ENCODE measurements around the gene LHFPL2. TPM values are rescaled to one million over a fixed set of nuclear protein-coding genes. Genes with fewer than 3 reads are reported as not detected.

LHFPL2 gene
- total RNA-seq, 2 experiments from 2014 or later, result 0.19 to 0.25 TPM

DNA sequence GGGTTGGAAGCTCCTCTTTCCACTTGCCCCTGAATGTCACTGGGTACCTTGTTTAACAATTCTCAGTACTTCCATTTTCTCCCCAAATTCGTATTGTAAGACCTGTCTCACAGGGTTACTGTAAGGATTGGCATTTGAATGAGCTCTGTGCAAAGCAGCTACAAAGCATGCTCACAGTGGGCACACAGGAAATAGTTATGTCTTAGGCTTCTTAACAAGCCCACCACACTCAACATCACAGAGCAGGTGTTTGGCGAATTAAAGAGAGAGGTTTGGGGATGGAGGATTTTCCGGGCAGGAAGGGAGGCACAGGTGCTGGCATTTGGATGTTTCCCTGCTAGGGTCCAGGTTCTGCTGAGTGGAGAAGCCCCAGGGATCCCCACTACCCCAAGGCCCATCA, 17.0 kb upstream of the LHFPL2 start:
- H3K9me3 Mint-ChIP-seq, result no peaks in the 10 kb centered on the region
- ChIA-PET POLR2A (no interaction called here), CTCF (no interaction called here)
- Histone ChIP-seq H3K27me3 (ENCODE audit: control insufficient read depth in 1 of 2, insufficient read depth in 2 of 2, low read length in 2 of 2) (peaks cover 0 to 3% of the 10 kb centered on the region in 2 experiments), H3K4me3 (ENCODE audit: low read length) (no peak overlapping the region), H3K27ac (ENCODE audit: low read depth in 1 of 2, low read length in 2 of 2) (no peak overlapping the region), H3K4me1 (ENCODE audit: insufficient read depth, low read length) (no peaks in the 10 kb centered on the region), H3K36me3 (ENCODE audit: insufficient read depth, low read length) (no peaks in the 10 kb centered on the region), H3K9me3 (ENCODE audit: control insufficient read depth in 1 of 2, insufficient read depth in 1 of 2, low read length in 2 of 2) (no peaks in the 10 kb centered on the region)
- ATAC-seq (ENCODE audit: poor library complexity) (no peak), DNase-seq (no peak)
- intact Hi-C loops (cut with DNase I, micrococcal nuclease), result no loop called here
- H3K36me3 Mint-ChIP-seq (ENCODE audit: low read depth), result no peaks in the 10 kb centered on the region
- no peaks in the 10 kb centered on the region for H3K4me1 Mint-ChIP-seq (ENCODE audit: low read depth)
- TF ChIP-seq, protein P1, sequence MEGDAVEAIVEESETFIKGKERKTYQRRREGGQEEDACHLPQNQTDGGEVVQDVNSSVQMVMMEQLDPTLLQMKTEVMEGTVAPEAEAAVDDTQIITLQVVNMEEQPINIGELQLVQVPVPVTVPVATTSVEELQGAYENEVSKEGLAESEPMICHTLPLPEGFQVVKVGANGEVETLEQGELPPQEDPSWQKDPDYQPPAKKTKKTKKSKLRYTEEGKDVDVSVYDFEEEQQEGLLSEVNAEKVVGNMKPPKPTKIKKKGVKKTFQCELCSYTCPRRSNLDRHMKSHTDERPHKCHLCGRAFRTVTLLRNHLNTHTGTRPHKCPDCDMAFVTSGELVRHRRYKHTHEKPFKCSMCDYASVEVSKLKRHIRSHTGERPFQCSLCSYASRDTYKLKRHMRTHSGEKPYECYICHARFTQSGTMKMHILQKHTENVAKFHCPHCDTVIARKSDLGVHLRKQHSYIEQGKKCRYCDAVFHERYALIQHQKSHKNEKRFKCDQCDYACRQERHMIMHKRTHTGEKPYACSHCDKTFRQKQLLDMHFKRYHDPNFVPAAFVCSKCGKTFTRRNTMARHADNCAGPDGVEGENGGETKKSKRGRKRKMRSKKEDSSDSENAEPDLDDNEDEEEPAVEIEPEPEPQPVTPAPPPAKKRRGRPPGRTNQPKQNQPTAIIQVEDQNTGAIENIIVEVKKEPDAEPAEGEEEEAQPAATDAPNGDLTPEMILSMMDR (IDR thresholded peaks at IDR 0.05), result no peak
- no peak overlapping the region for H3K27ac Mint-ChIP-seq
- no peak overlapping the region for H3K4me3 Mint-ChIP-seq
- H3K27me3 Mint-ChIP-seq, result peaks cover 7% of the 10 kb centered on the region

DNA sequence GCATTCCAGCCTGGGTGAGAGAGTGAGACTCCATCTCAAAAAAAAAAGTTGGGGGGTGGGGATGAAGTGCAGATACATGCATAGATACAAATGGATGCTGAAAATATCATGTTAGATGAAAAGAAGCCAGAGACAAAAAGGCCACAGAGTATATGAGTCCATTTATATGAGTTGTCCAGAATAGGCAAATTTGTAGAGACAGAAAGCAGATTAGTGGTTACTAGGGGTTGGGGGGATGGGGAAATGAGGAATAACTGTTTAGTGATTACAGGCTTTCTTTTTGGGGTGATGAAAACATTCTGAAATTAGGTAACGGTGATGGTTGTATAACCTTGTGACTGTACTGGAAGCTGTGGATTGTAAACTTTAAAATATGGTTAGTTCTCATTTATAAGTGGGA, 13.8 kb upstream of the LHFPL2 start:
- no peaks in the 10 kb centered on the region for H3K9me3 Mint-ChIP-seq
- DNase-seq, result no peak
- no peaks in the 10 kb centered on the region for H3K36me3 ChIP-seq (ENCODE audit: insufficient read depth, low read length)
- TF ChIP-seq, protein P1 (IDR thresholded peaks at IDR 0.05), result no peak
- H3K4me1 ChIP-seq (ENCODE audit: insufficient read depth, low read length), result no peaks in the 10 kb centered on the region
- H3K4me1 Mint-ChIP-seq (ENCODE audit: low read depth), result no peaks in the 10 kb centered on the region
- ChIA-PET CTCF (no interaction called here), POLR2A (no interaction called here)
- no peaks in the 10 kb centered on the region for H3K36me3 Mint-ChIP-seq (ENCODE audit: low read depth)
- no peak overlapping the region for H3K4me3 ChIP-seq (ENCODE audit: low read length)
- no peak overlapping the region for H3K27ac ChIP-seq (ENCODE audit: low read depth in 1 of 2, low read length in 2 of 2)
- no peak overlapping the region for H3K4me3 Mint-ChIP-seq
- no peaks in the 10 kb centered on the region for H3K27me3 ChIP-seq (ENCODE audit: control insufficient read depth in 1 of 2, insufficient read depth in 2 of 2, low read length in 2 of 2)
- H3K27me3 Mint-ChIP-seq, result peaks cover 6% of the 10 kb centered on the region
- no peak for ATAC-seq (ENCODE audit: poor library complexity)
- no peaks in the 10 kb centered on the region for H3K9me3 ChIP-seq (ENCODE audit: control insufficient read depth in 1 of 2, insufficient read depth in 1 of 2, low read length in 2 of 2)
- H3K27ac Mint-ChIP-seq, result no peak overlapping the region
- intact Hi-C loops (cut with DNase I, micrococcal nuclease), result no loop called here

DNA sequence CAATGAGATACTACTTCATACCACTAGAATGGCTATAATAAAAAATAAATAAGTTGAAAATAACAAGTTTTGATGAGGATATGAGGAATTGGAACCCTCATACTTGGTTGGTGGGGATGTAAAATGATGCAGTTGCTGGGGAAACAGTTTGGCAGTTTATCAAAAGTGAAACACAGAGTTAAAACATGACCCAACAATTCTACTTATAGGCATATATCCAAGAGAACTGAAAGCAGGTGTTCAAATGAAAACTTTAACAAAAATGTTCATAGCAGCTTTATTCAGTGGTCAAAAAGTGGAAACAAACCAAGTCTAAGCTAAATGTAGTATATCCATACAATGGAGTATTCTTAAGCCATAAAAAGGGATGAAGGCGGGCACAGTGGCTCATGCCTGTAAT, 13.1 kb upstream of the LHFPL2 start:
- DNase-seq, result no peak
- H3K27me3 Mint-ChIP-seq, result peaks cover 6% of the 10 kb centered on the region
- TF ChIP-seq, protein P1 (IDR thresholded peaks at IDR 0.05), result no peak
- ChIA-PET POLR2A (no interaction called here), CTCF (no interaction called here)
- Histone ChIP-seq H3K27ac (ENCODE audit: low read depth in 1 of 2, low read length in 2 of 2) (no peak overlapping the region), H3K4me1 (ENCODE audit: insufficient read depth, low read length) (no peaks in the 10 kb centered on the region), H3K36me3 (ENCODE audit: insufficient read depth, low read length) (no peaks in the 10 kb centered on the region), H3K9me3 (ENCODE audit: control insufficient read depth in 1 of 2, insufficient read depth in 1 of 2, low read length in 2 of 2) (no peaks in the 10 kb centered on the region), H3K4me3 (ENCODE audit: low read length) (no peak overlapping the region), H3K27me3 (ENCODE audit: control insufficient read depth in 1 of 2, insufficient read depth in 2 of 2, low read length in 2 of 2) (no peaks in the 10 kb centered on the region)
- H3K36me3 Mint-ChIP-seq (ENCODE audit: low read depth), result no peaks in the 10 kb centered on the region
- intact Hi-C loops (cut with DNase I, micrococcal nuclease), result no loop called here
- no peaks in the 10 kb centered on the region for H3K4me1 Mint-ChIP-seq (ENCODE audit: low read depth)
- H3K4me3 Mint-ChIP-seq, result no peak overlapping the region
- H3K27ac Mint-ChIP-seq, result no peak overlapping the region
- no peaks in the 10 kb centered on the region for H3K9me3 Mint-ChIP-seq
- no peak for ATAC-seq (ENCODE audit: poor library complexity)
